H9 (cell line): ENCODE data around the gene AKAP7. TPM values are rescaled to one million over a fixed set of nuclear protein-coding genes. Genes with fewer than 3 reads are reported as not detected.

Source experiments
- DNase-seq: peaks from one replicate; pipeline ENCODE4 v3.0.0-alpha.2; 2017
- H2AFZ ChIP-seq: one replicate; pipeline ENCODE4 v1.6.1; 2013; ENCODE audit warnings: mild to moderate bottlenecking, low read length, control low read depth, moderate library complexity
- H2AK5ac ChIP-seq: 2 replicates; pipeline ENCODE4 v1.6.1; 2013; ENCODE audit warnings: low read length, control low read depth, mixed read lengths; ENCODE audit not compliant: insufficient read length
- H2BK120ac ChIP-seq: one replicate; pipeline ENCODE4 v1.6.1; 2013; ENCODE audit warnings: low read depth, mild to moderate bottlenecking, low read length, control low read depth, inconsistent platforms; ENCODE audit not compliant: poor library complexity, severe bottlenecking
- H2BK12ac ChIP-seq: 2 replicates; pipeline ENCODE4 v1.6.1; 2013; ENCODE audit warnings: low read length, control low read depth, mixed read lengths, low read depth; ENCODE audit not compliant: insufficient read length
- H2BK15ac ChIP-seq: 2 replicates; pipeline ENCODE4 v1.6.1; 2013; ENCODE audit warnings: low read depth, low read length, control low read depth
- H2BK20ac ChIP-seq: one replicate; pipeline ENCODE4 v1.6.1; 2013; ENCODE audit warnings: low read depth, mild to moderate bottlenecking, low read length, control low read depth, inconsistent platforms; ENCODE audit not compliant: poor library complexity, severe bottlenecking
- H2BK5ac ChIP-seq: 2 replicates; pipeline ENCODE4 v1.6.1; 2013; ENCODE audit warnings: low read length, control low read depth, mixed read lengths; ENCODE audit not compliant: insufficient read length
- H3K14ac ChIP-seq: 2 replicates; pipeline ENCODE4 v1.6.1; 2013; ENCODE audit warnings: low read length, control low read depth; ENCODE audit not compliant: insufficient read depth
- H3K18ac ChIP-seq: 2 replicates; pipeline ENCODE4 v1.6.1; 2013; ENCODE audit warnings: low read depth, mild to moderate bottlenecking, mixed read lengths, low read length, control low read depth; ENCODE audit not compliant: insufficient read length
- H3K23ac ChIP-seq: 2 replicates; pipeline ENCODE4 v1.6.1; 2013; ENCODE audit warnings: low read length, control low read depth, mixed read lengths, low read depth; ENCODE audit not compliant: insufficient read length
- H3K23me2 ChIP-seq: 2 replicates; pipeline ENCODE4 v1.6.1; 2013; ENCODE audit warnings: low read depth, mild to moderate bottlenecking, mixed read lengths, low read length, control low read depth; ENCODE audit not compliant: insufficient read length, poor library complexity, severe bottlenecking
- H3K27ac ChIP-seq: 2 replicates; pipeline ENCODE4 v1.5.1; 2013; ENCODE audit warnings: low read length, control low read depth, mixed read lengths, low read depth; ENCODE audit not compliant: insufficient read length
- H3K27me3 ChIP-seq: 2 replicates; pipeline ENCODE4 v1.6.1; 2013; ENCODE audit warnings: low read length, control low read depth, inconsistent platforms; ENCODE audit not compliant: insufficient read depth
- H3K4ac ChIP-seq: 2 replicates; pipeline ENCODE4 v1.6.1; 2013; ENCODE audit warnings: low read depth, mild to moderate bottlenecking, control low read depth, inconsistent platforms, low read length, moderate library complexity
- H3K4me1 ChIP-seq: 2 replicates; pipeline ENCODE4 v1.6.1; 2013; ENCODE audit warnings: low read length, control low read depth, inconsistent platforms; ENCODE audit not compliant: insufficient read depth
- H3K4me2 ChIP-seq: 2 replicates; pipeline ENCODE4 v1.6.1; 2013; ENCODE audit warnings: low read length, control low read depth, mixed read lengths; ENCODE audit not compliant: insufficient read length, insufficient read depth
- H3K56ac ChIP-seq: 2 replicates; pipeline ENCODE4 v1.6.1; 2013; ENCODE audit warnings: low read depth, mild to moderate bottlenecking, mixed read lengths, low read length, control low read depth; ENCODE audit not compliant: insufficient read length
- H3K79me1 ChIP-seq: 2 replicates; pipeline ENCODE4 v1.6.1; 2013; ENCODE audit warnings: low read depth, mild to moderate bottlenecking, moderate library complexity, low read length, control low read depth, inconsistent platforms; ENCODE audit not compliant: insufficient read depth, poor library complexity, severe bottlenecking
- H3K79me2 ChIP-seq: 2 replicates; pipeline ENCODE4 v1.6.1; 2013; ENCODE audit warnings: low read length, control low read depth, inconsistent platforms; ENCODE audit not compliant: insufficient read depth
- H3K9ac ChIP-seq: 2 replicates; pipeline ENCODE4 v1.6.1; 2013; ENCODE audit warnings: low read length, control low read depth, mixed read lengths; ENCODE audit not compliant: insufficient read length; ENCODE audit errors: extremely low read depth
- H3K9me3 ChIP-seq: one replicate; pipeline ENCODE4 v1.6.1; 2013; ENCODE audit warnings: low read depth, low read length, inconsistent platforms; ENCODE audit not compliant: control insufficient read depth
- H3T11ph ChIP-seq: one replicate; pipeline ENCODE4 v1.6.1; 2013; ENCODE audit warnings: mild to moderate bottlenecking, low read length, control low read depth, inconsistent platforms
- H4K20me1 ChIP-seq: one replicate; pipeline ENCODE4 v1.6.1; 2013; ENCODE audit not compliant: control insufficient read depth, insufficient read length, insufficient read depth
- H4K5ac ChIP-seq: 2 replicates; pipeline ENCODE4 v1.6.1; 2013; ENCODE audit warnings: low read depth, mild to moderate bottlenecking, mixed read lengths, low read length, control low read depth; ENCODE audit not compliant: insufficient read length
- H4K8ac ChIP-seq: replicated peaks from 2 replicates; pipeline ENCODE4 v1.6.1; 2013; ENCODE audit warnings: low read length, control low read depth, mixed read lengths, low read depth; ENCODE audit not compliant: insufficient read length
- H4K91ac ChIP-seq: 2 replicates; pipeline ENCODE4 v1.6.1; 2013; ENCODE audit warnings: low read depth, mild to moderate bottlenecking, moderate library complexity, mixed read lengths, low read length, control low read depth; ENCODE audit not compliant: insufficient read length
- H3K27ac Mint-ChIP-seq, 3 experiments: 2 replicates in 2 of 3; 3 replicates in 1 of 3; pipeline ENCODE4 v1.8.0; 2020 to 2021; ENCODE audit warnings: mixed read lengths in 3 of 3, mild to moderate bottlenecking in 1 of 3, moderate library complexity in 1 of 3
- H3K27me3 Mint-ChIP-seq: 2 replicates; pipeline ENCODE4 v1.8.0; 2021; ENCODE audit warnings: low read depth, mild to moderate bottlenecking, moderate library complexity, mixed read lengths
- H3K36me3 Mint-ChIP-seq, 3 experiments: 2 replicates in 2 of 3; 3 replicates in 1 of 3; pipeline ENCODE4 v1.8.0; 2020 to 2021; ENCODE audit warnings: low read depth in 3 of 3, mixed read lengths in 3 of 3; ENCODE audit not compliant: insufficient read depth in 1 of 3
- H3K4me1 Mint-ChIP-seq, 2 experiments: 2 replicates each; pipeline ENCODE4 v1.8.0; 2020; ENCODE audit warnings: mixed read lengths in 2 of 2
- H3K4me3 Mint-ChIP-seq, 2 experiments: 2 replicates in 1 of 2; 3 replicates in 1 of 2; pipeline ENCODE4 v1.8.0; 2020 to 2021; ENCODE audit warnings: mild to moderate bottlenecking in 2 of 2, mixed read lengths in 2 of 2, moderate library complexity in 1 of 2
- H3K9me3 Mint-ChIP-seq, 2 experiments: 2 replicates in 1 of 2; 3 replicates in 1 of 2; pipeline ENCODE4 v1.8.0; 2020; ENCODE audit warnings: mild to moderate bottlenecking in 2 of 2, mixed read lengths in 2 of 2, moderate library complexity in 1 of 2
- CTCF ChIP-seq: fragments of 200-600 bp; sonication (generic); conservative IDR thresholded peaks from 3 replicates; pipeline ENCODE4 v1.8.0; 2021; ENCODE audit warnings: antibody characterized with exemption, mild to moderate bottlenecking
- WGBS: extraction: QIAGEN DNeasy Blood & Tissue Kit; methylation state at CpG from one replicate; pipeline ENCODE4 v1.1.7; 2013; ENCODE audit warnings: missing lambda C conversion rate, low lambda C conversion rate, mixed read lengths; ENCODE audit not compliant: insufficient read length; ENCODE audit errors: extremely low coverage; 5-methylcytosine and 5-hydroxymethylcytosine counted together
- total RNA-seq: library from RNA; stranded (reverse); gene quantifications from 2 replicates; pipeline ENCODE4 v1.2.1, GENCODE V29; 2021

The AKAP7 gene
- total RNA-seq, 1 experiment from 2014 or later: 9.8 TPM

- H3K79me1 ChIP-seq: no peaks in the 10 kb centered on the region
- no peaks in the 10 kb centered on the region for H4K20me1 ChIP-seq
- H2BK20ac ChIP-seq: no peak overlapping the region
- H2BK15ac ChIP-seq: no peak overlapping the region
- TF ChIP-seq CTCF: no peak
- no peak overlapping the region for H4K8ac ChIP-seq
- no peak for DNase-seq
- H3T11ph ChIP-seq: no peak overlapping the region
- no peak overlapping the region for H2AK5ac ChIP-seq
- H3K4me3 Mint-ChIP-seq: no peak overlapping the region
- no peak overlapping the region for H2BK120ac ChIP-seq
- no peak overlapping the region for H3K23ac ChIP-seq
- no peak overlapping the region for H3K27ac ChIP-seq
- H3K56ac ChIP-seq: no peak overlapping the region
- H3K4ac ChIP-seq: no peak overlapping the region
- peaks cover 0 to 8% (median 0%) of the 10 kb centered on the region in 3 experiments; a peak in 1 of 7 replicates for H3K36me3 Mint-ChIP-seq
- H3K14ac ChIP-seq: no peak overlapping the region
- no peaks in the 10 kb centered on the region for H3K23me2 ChIP-seq
- no peaks in the 10 kb centered on the region for H3K4me1 ChIP-seq
- H3K4me2 ChIP-seq: no peak overlapping the region
- H3K18ac ChIP-seq: no peak overlapping the region
- H3K79me2 ChIP-seq: no peaks in the 10 kb centered on the region
- H3K27ac Mint-ChIP-seq: no peak overlapping the region; a peak in 1 of 7 replicates
- H2BK12ac ChIP-seq: no peak overlapping the region
- H4K91ac ChIP-seq: no peak overlapping the region
- no peaks in the 10 kb centered on the region for H3K27me3 ChIP-seq
- H3K4me1 Mint-ChIP-seq: peaks cover 4 to 12% of the 10 kb centered on the region in 2 experiments
- H2BK5ac ChIP-seq: no peak overlapping the region
- WGBS: no CpG with 5 or more reads among the region's 1 CpG
- no peak overlapping the region for H3K9ac ChIP-seq
- H3K9me3 Mint-ChIP-seq: no peaks in the 10 kb centered on the region
- H2AFZ ChIP-seq: no peak overlapping the region
- no peaks in the 10 kb centered on the region for H3K27me3 Mint-ChIP-seq
- no peaks in the 10 kb centered on the region for H3K9me3 ChIP-seq
- H4K5ac ChIP-seq: no peak overlapping the region
These were observed 38.4 kb downstream of the AKAP7 start for GRCh38 chr6:131173680-131174079.
